H9 (cell line): ENCODE data around the gene KCNMA1. TPM values are rescaled to one million over a fixed set of nuclear protein-coding genes. Genes with fewer than 3 reads are reported as not detected.

Experiments used
- DNase-seq: peaks from one replicate; pipeline ENCODE4 v3.0.0-alpha.2; 2017
- H2AFZ ChIP-seq: one replicate; pipeline ENCODE4 v1.6.1; 2013; ENCODE audit warnings: mild to moderate bottlenecking, low read length, control low read depth, moderate library complexity
- H2AK5ac ChIP-seq: 2 replicates; pipeline ENCODE4 v1.6.1; 2013; ENCODE audit warnings: low read length, control low read depth, mixed read lengths; ENCODE audit not compliant: insufficient read length
- H2BK120ac ChIP-seq: one replicate; pipeline ENCODE4 v1.6.1; 2013; ENCODE audit warnings: low read depth, mild to moderate bottlenecking, low read length, control low read depth, inconsistent platforms; ENCODE audit not compliant: poor library complexity, severe bottlenecking
- H2BK12ac ChIP-seq: 2 replicates; pipeline ENCODE4 v1.6.1; 2013; ENCODE audit warnings: low read length, control low read depth, mixed read lengths, low read depth; ENCODE audit not compliant: insufficient read length
- H2BK15ac ChIP-seq: 2 replicates; pipeline ENCODE4 v1.6.1; 2013; ENCODE audit warnings: low read depth, low read length, control low read depth
- H2BK20ac ChIP-seq: one replicate; pipeline ENCODE4 v1.6.1; 2013; ENCODE audit warnings: low read depth, mild to moderate bottlenecking, low read length, control low read depth, inconsistent platforms; ENCODE audit not compliant: poor library complexity, severe bottlenecking
- H2BK5ac ChIP-seq: 2 replicates; pipeline ENCODE4 v1.6.1; 2013; ENCODE audit warnings: low read length, control low read depth, mixed read lengths; ENCODE audit not compliant: insufficient read length
- H3K14ac ChIP-seq: 2 replicates; pipeline ENCODE4 v1.6.1; 2013; ENCODE audit warnings: low read length, control low read depth; ENCODE audit not compliant: insufficient read depth
- H3K18ac ChIP-seq: 2 replicates; pipeline ENCODE4 v1.6.1; 2013; ENCODE audit warnings: low read depth, mild to moderate bottlenecking, mixed read lengths, low read length, control low read depth; ENCODE audit not compliant: insufficient read length
- H3K23ac ChIP-seq: 2 replicates; pipeline ENCODE4 v1.6.1; 2013; ENCODE audit warnings: low read length, control low read depth, mixed read lengths, low read depth; ENCODE audit not compliant: insufficient read length
- H3K23me2 ChIP-seq: 2 replicates; pipeline ENCODE4 v1.6.1; 2013; ENCODE audit warnings: low read depth, mild to moderate bottlenecking, mixed read lengths, low read length, control low read depth; ENCODE audit not compliant: insufficient read length, poor library complexity, severe bottlenecking
- H3K27ac ChIP-seq: 2 replicates; pipeline ENCODE4 v1.5.1; 2013; ENCODE audit warnings: low read length, control low read depth, mixed read lengths, low read depth; ENCODE audit not compliant: insufficient read length
- H3K27me3 ChIP-seq: 2 replicates; pipeline ENCODE4 v1.6.1; 2013; ENCODE audit warnings: low read length, control low read depth, inconsistent platforms; ENCODE audit not compliant: insufficient read depth
- H3K4ac ChIP-seq: 2 replicates; pipeline ENCODE4 v1.6.1; 2013; ENCODE audit warnings: low read depth, mild to moderate bottlenecking, control low read depth, inconsistent platforms, low read length, moderate library complexity
- H3K4me1 ChIP-seq: 2 replicates; pipeline ENCODE4 v1.6.1; 2013; ENCODE audit warnings: low read length, control low read depth, inconsistent platforms; ENCODE audit not compliant: insufficient read depth
- H3K4me2 ChIP-seq: 2 replicates; pipeline ENCODE4 v1.6.1; 2013; ENCODE audit warnings: low read length, control low read depth, mixed read lengths; ENCODE audit not compliant: insufficient read length, insufficient read depth
- H3K56ac ChIP-seq: 2 replicates; pipeline ENCODE4 v1.6.1; 2013; ENCODE audit warnings: low read depth, mild to moderate bottlenecking, mixed read lengths, low read length, control low read depth; ENCODE audit not compliant: insufficient read length
- H3K79me1 ChIP-seq: 2 replicates; pipeline ENCODE4 v1.6.1; 2013; ENCODE audit warnings: low read depth, mild to moderate bottlenecking, moderate library complexity, low read length, control low read depth, inconsistent platforms; ENCODE audit not compliant: insufficient read depth, poor library complexity, severe bottlenecking
- H3K79me2 ChIP-seq: 2 replicates; pipeline ENCODE4 v1.6.1; 2013; ENCODE audit warnings: low read length, control low read depth, inconsistent platforms; ENCODE audit not compliant: insufficient read depth
- H3K9ac ChIP-seq: 2 replicates; pipeline ENCODE4 v1.6.1; 2013; ENCODE audit warnings: low read length, control low read depth, mixed read lengths; ENCODE audit not compliant: insufficient read length; ENCODE audit errors: extremely low read depth
- H3K9me3 ChIP-seq: one replicate; pipeline ENCODE4 v1.6.1; 2013; ENCODE audit warnings: low read depth, low read length, inconsistent platforms; ENCODE audit not compliant: control insufficient read depth
- H3T11ph ChIP-seq: one replicate; pipeline ENCODE4 v1.6.1; 2013; ENCODE audit warnings: mild to moderate bottlenecking, low read length, control low read depth, inconsistent platforms
- H4K20me1 ChIP-seq: one replicate; pipeline ENCODE4 v1.6.1; 2013; ENCODE audit not compliant: control insufficient read depth, insufficient read length, insufficient read depth
- H4K5ac ChIP-seq: 2 replicates; pipeline ENCODE4 v1.6.1; 2013; ENCODE audit warnings: low read depth, mild to moderate bottlenecking, mixed read lengths, low read length, control low read depth; ENCODE audit not compliant: insufficient read length
- H4K8ac ChIP-seq: replicated peaks from 2 replicates; pipeline ENCODE4 v1.6.1; 2013; ENCODE audit warnings: low read length, control low read depth, mixed read lengths, low read depth; ENCODE audit not compliant: insufficient read length
- H4K91ac ChIP-seq: 2 replicates; pipeline ENCODE4 v1.6.1; 2013; ENCODE audit warnings: low read depth, mild to moderate bottlenecking, moderate library complexity, mixed read lengths, low read length, control low read depth; ENCODE audit not compliant: insufficient read length
- H3K27ac Mint-ChIP-seq, 3 experiments: 2 replicates in 2 of 3; 3 replicates in 1 of 3; pipeline ENCODE4 v1.8.0; 2020 to 2021; ENCODE audit warnings: mixed read lengths in 3 of 3, mild to moderate bottlenecking in 1 of 3, moderate library complexity in 1 of 3
- H3K27me3 Mint-ChIP-seq: 2 replicates; pipeline ENCODE4 v1.8.0; 2021; ENCODE audit warnings: low read depth, mild to moderate bottlenecking, moderate library complexity, mixed read lengths
- H3K36me3 Mint-ChIP-seq, 3 experiments: 2 replicates in 2 of 3; 3 replicates in 1 of 3; pipeline ENCODE4 v1.8.0; 2020 to 2021; ENCODE audit warnings: low read depth in 3 of 3, mixed read lengths in 3 of 3; ENCODE audit not compliant: insufficient read depth in 1 of 3
- H3K4me1 Mint-ChIP-seq, 2 experiments: 2 replicates each; pipeline ENCODE4 v1.8.0; 2020; ENCODE audit warnings: mixed read lengths in 2 of 2
- H3K4me3 Mint-ChIP-seq, 2 experiments: 2 replicates in 1 of 2; 3 replicates in 1 of 2; pipeline ENCODE4 v1.8.0; 2020 to 2021; ENCODE audit warnings: mild to moderate bottlenecking in 2 of 2, mixed read lengths in 2 of 2, moderate library complexity in 1 of 2
- H3K9me3 Mint-ChIP-seq, 2 experiments: 2 replicates in 1 of 2; 3 replicates in 1 of 2; pipeline ENCODE4 v1.8.0; 2020; ENCODE audit warnings: mild to moderate bottlenecking in 2 of 2, mixed read lengths in 2 of 2, moderate library complexity in 1 of 2
- CTCF ChIP-seq: fragments of 200-600 bp; sonication (generic); conservative IDR thresholded peaks from 3 replicates; pipeline ENCODE4 v1.8.0; 2021; ENCODE audit warnings: antibody characterized with exemption, mild to moderate bottlenecking
- WGBS: extraction: QIAGEN DNeasy Blood & Tissue Kit; methylation state at CpG from one replicate; pipeline ENCODE4 v1.1.7; 2013; ENCODE audit warnings: missing lambda C conversion rate, low lambda C conversion rate, mixed read lengths; ENCODE audit not compliant: insufficient read length; ENCODE audit errors: extremely low coverage; 5-methylcytosine and 5-hydroxymethylcytosine counted together
- total RNA-seq: library from RNA; stranded (reverse); gene quantifications from 2 replicates; pipeline ENCODE4 v1.2.1, GENCODE V29; 2021

KCNMA1 gene
- total RNA-seq, 1 experiment from 2014 or later = 2.0 TPM

DNA sequence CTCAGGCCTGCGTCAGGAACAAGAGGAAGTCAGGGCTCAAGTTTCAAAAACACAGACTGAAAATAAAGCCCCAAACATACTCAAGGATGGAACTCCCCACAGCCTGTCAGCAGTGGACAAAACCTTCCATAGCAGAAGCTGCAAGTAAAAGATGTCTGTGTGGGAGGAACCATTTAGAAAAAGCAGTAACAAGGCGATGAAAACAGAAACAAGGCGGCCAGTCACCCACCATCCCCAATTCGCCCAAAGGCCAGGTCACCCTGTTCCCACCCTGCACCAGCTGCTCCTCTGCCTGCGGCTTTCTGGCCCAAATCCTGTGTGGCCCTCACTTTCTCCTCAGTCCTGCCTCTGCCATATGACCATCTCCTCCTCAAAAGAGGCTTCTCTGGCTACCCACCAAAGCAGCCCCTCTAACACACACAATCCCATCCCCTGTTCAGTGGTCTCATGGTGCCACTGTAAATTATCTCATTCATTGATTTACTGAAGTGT is 27.8 kb downstream of the KCNMA1 start:
- no peak for TF ChIP-seq CTCF
- no peak overlapping the region for H3K14ac ChIP-seq
- H2AFZ ChIP-seq = no peak overlapping the region
- no peaks in the 10 kb centered on the region for H3K9me3 ChIP-seq
- no peak overlapping the region for H3K27ac ChIP-seq
- no peak overlapping the region for H2BK15ac ChIP-seq
- H2AK5ac ChIP-seq = no peak overlapping the region
- H3K23me2 ChIP-seq = no peaks in the 10 kb centered on the region
- Mint-ChIP-seq H3K27me3 (0 out of 2 replicates have a peak, but pooled peaks cover 2% of the 10 kb centered on the region), H3K9me3 (no peaks in the 10 kb centered on the region), H3K36me3 (no peaks in the 10 kb centered on the region), H3K4me3 (no peak overlapping the region), H3K27ac (peak overlapping the region in 1 of 3 experiments; percentile 30; a peak in 2 of 7 replicates), H3K4me1 (0 out of 4 replicates have a peak, but pooled peaks cover 0 to 4% of the 10 kb centered on the region in 2 experiments)
- H3K23ac ChIP-seq = no peak overlapping the region
- no peak overlapping the region for H2BK12ac ChIP-seq
- no peaks in the 10 kb centered on the region for H4K20me1 ChIP-seq
- no peaks in the 10 kb centered on the region for H3K79me1 ChIP-seq
- WGBS = no CpG with 5 or more reads among the region's 5 CpGs
- no peaks in the 10 kb centered on the region for H3K27me3 ChIP-seq
- no peak overlapping the region for H3K56ac ChIP-seq
- no peak overlapping the region for H3K9ac ChIP-seq
- no peak overlapping the region for H2BK20ac ChIP-seq
- H2BK5ac ChIP-seq = no peak overlapping the region
- H3K4me2 ChIP-seq = no peak overlapping the region
- DNase-seq = no peak
- no peaks in the 10 kb centered on the region for H3K4me1 ChIP-seq
- no peaks in the 10 kb centered on the region for H3K79me2 ChIP-seq
- H3K4ac ChIP-seq = no peak overlapping the region
- no peak overlapping the region for H3K18ac ChIP-seq
- H4K5ac ChIP-seq = no peak overlapping the region
- H2BK120ac ChIP-seq = no peak overlapping the region
- no peak overlapping the region for H3T11ph ChIP-seq
- no peak overlapping the region for H4K8ac ChIP-seq
- no peak overlapping the region for H4K91ac ChIP-seq
